ENCODE measurements around the gene SYN1.

SYN1 gene

GRCh38 chrX:47596256-47596655, 23.4 kb downstream of the SYN1 start:
- no peak for FAIRE-seq
- no peak for DNase-seq (ENCODE audit: insufficient read length, low spot score)
- TF ChIP-seq, protein P1, sequence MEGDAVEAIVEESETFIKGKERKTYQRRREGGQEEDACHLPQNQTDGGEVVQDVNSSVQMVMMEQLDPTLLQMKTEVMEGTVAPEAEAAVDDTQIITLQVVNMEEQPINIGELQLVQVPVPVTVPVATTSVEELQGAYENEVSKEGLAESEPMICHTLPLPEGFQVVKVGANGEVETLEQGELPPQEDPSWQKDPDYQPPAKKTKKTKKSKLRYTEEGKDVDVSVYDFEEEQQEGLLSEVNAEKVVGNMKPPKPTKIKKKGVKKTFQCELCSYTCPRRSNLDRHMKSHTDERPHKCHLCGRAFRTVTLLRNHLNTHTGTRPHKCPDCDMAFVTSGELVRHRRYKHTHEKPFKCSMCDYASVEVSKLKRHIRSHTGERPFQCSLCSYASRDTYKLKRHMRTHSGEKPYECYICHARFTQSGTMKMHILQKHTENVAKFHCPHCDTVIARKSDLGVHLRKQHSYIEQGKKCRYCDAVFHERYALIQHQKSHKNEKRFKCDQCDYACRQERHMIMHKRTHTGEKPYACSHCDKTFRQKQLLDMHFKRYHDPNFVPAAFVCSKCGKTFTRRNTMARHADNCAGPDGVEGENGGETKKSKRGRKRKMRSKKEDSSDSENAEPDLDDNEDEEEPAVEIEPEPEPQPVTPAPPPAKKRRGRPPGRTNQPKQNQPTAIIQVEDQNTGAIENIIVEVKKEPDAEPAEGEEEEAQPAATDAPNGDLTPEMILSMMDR (IDR thresholded peaks at IDR 0.05; ENCODE audit: insufficient read depth, missing control alignments): no peak

DNA sequence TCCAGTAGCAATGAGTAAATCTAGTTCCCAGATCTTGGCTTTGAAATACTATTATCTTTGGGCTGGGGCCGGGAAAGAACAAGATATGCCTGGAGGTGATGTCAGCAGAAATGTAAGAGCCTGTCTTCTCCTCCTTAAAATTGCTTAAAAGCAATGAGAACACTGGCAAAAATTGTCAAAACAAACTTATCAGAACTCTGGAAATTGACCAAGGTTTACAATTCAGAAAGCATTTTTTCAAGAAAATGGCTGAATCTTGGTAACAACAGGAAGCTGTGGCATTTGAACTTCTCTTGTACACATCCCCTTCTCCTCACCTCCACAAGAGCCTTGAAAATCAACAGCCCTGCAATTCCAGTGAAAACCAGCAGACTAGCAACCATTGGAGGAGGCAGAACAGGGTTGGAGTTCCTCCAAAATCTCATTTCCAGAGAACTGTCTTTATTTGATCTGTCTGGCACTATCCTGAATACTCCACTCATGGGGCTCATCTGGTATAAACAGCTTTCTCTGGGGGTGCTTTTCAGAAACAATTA, 23.9 kb downstream of the SYN1 start:
- no peak for FAIRE-seq
- TF ChIP-seq, protein P1 (IDR thresholded peaks at IDR 0.05; ENCODE audit: insufficient read depth, missing control alignments): no peak
- no peak for DNase-seq (ENCODE audit: insufficient read length, low spot score)

GRCh38 chrX:47593522-47593921, 26.1 kb downstream of the SYN1 start:
- DNase-seq (ENCODE audit: insufficient read length, low spot score): no peak
- TF ChIP-seq, protein P1 (IDR thresholded peaks at IDR 0.05; ENCODE audit: insufficient read depth, missing control alignments): no peak
- no peak for FAIRE-seq

DNA sequence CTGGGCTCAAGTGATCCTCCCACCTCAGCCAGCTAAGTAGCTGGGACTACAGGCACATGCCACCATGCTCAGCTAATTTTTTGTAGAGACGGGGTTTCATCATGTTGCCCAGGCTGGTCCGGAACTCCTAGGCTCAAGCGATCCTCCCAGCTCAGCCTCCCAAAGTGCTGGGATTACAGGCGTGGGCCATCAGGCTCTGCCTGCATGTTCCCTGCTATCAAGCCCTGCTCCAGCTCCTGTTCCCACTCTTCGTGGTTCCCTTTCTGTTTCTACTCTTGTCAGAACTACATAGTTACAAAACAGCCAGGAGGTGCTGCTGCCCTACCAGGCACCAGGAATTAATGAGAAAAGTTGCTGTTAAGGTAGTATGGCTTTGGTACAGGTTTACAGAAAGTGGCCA, 28.7 kb downstream of the SYN1 start:
- DNase-seq (ENCODE audit: insufficient read length, low spot score): no peak
- FAIRE-seq: no peak
- TF ChIP-seq, protein P1 (IDR thresholded peaks at IDR 0.05; ENCODE audit: insufficient read depth, missing control alignments): no peak

- DNase-seq (ENCODE audit: insufficient read length, low spot score): no peak
- FAIRE-seq: no peak
- TF ChIP-seq, protein P1 (IDR thresholded peaks at IDR 0.05; ENCODE audit: insufficient read depth, missing control alignments): no peak
These were observed 31.5 kb downstream of the SYN1 start for GRCh38 chrX:47587906-47588735.

- no peak for DNase-seq (ENCODE audit: insufficient read length, low spot score)
- TF ChIP-seq, protein P1 (IDR thresholded peaks at IDR 0.05; ENCODE audit: insufficient read depth, missing control alignments): no peak
- no peak for FAIRE-seq
These were observed 32.4 kb downstream of the SYN1 start for GRCh38 chrX:47587091-47587891.
